Body of pancreas (tissue), 4 donors: ENCODE results near the gene RHNO1.

ENCODE experiments used
- POLR2A ChIP-seq, 3 donors: fragments of 450-650 bp; IDR thresholded peaks; one replicate each; pipeline ENCODE4 v1.6.1; 2016; ENCODE audit warnings: antibody characterized with exemption in 3 of 3, mild to moderate bottlenecking in 2 of 3
- TF ChIP-seq, protein P1 (sequence below), 7 experiments: fragments of 450-650 bp in 4 of 7; fragments of 200-600 bp in 3 of 7; sonication (generic) in 3 of 7; IDR thresholded peaks; one replicate each; pipeline ENCODE4 v1.5.1; 2016 to 2019; ENCODE audit warnings: antibody characterized with exemption in 7 of 7

GRCh38 chr12:2919249-2919648 is 42.2 kb downstream of the RHNO1 start:
- TF ChIP-seq, protein P1, sequence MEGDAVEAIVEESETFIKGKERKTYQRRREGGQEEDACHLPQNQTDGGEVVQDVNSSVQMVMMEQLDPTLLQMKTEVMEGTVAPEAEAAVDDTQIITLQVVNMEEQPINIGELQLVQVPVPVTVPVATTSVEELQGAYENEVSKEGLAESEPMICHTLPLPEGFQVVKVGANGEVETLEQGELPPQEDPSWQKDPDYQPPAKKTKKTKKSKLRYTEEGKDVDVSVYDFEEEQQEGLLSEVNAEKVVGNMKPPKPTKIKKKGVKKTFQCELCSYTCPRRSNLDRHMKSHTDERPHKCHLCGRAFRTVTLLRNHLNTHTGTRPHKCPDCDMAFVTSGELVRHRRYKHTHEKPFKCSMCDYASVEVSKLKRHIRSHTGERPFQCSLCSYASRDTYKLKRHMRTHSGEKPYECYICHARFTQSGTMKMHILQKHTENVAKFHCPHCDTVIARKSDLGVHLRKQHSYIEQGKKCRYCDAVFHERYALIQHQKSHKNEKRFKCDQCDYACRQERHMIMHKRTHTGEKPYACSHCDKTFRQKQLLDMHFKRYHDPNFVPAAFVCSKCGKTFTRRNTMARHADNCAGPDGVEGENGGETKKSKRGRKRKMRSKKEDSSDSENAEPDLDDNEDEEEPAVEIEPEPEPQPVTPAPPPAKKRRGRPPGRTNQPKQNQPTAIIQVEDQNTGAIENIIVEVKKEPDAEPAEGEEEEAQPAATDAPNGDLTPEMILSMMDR (IDR thresholded peaks at IDR 0.05) = no peak
- TF ChIP-seq POLR2A (IDR thresholded peaks at IDR 0.05) = no peak
